ENCODE data around the gene RUNX1. TPM values are rescaled to one million over a fixed set of nuclear protein-coding genes. Genes with fewer than 3 reads are reported as not detected.

Gene RUNX1
- total and polyA plus RNA-seq, 10 of the 15 experiments (the other 5 are each of a cell fraction or from before 2014, with no cell fraction given) = 0.90 to 15.2 (median 4.1) TPM

DNA sequence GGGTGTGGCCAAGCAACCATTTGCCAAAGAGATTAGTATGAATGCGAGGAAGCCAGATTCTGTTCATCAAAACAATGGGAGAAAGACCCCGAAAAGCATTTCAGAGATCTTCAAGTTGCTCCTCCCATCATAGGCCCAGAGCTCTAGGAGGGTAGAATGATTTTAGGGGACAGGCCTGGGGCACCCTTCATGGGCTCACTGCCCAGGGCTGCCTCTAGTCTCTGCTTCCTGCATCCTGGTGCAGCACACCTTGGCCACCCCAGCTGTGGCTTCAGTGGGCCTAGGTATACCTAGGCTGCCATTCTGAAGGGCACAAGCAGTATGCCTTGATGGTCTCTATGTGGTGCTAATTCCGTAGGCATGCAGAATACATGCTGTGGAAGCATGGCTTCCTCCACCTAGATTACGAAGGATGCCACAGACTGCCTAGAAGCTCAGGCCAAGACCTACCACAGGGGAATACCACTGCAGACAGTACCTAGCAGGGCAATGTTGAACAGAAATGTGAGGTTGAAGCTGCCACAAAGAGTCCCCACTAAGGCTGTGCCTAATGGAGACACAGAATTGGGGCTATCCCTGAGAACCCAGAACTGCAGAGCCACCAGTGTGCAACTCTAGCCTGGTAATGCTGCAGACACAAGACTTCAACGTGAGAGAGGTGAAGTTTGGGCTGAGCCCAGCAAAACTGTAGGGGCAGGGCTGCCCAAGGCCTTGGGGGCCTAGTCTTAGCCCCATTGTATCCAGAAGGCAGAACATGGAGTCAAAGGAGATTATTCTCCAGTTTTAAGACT lies 221.5 kb downstream of the RUNX1 start (continued):
- TF ChIP-seq, protein P1, sequence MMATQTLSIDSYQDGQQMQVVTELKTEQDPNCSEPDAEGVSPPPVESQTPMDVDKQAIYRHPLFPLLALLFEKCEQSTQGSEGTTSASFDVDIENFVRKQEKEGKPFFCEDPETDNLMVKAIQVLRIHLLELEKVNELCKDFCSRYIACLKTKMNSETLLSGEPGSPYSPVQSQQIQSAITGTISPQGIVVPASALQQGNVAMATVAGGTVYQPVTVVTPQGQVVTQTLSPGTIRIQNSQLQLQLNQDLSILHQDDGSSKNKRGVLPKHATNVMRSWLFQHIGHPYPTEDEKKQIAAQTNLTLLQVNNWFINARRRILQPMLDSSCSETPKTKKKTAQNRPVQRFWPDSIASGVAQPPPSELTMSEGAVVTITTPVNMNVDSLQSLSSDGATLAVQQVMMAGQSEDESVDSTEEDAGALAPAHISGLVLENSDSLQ (IDR thresholded peaks at IDR 0.05) = no peak
- TF ChIP-seq ATF7 (IDR thresholded peaks at IDR 0.05; ENCODE audit: low read depth) (no peak), FOS (IDR thresholded peaks at IDR 0.05; ENCODE audit: borderline replicate concordance, extremely low read depth, insufficient read length) (no peak), SUZ12 (IDR thresholded peaks at IDR 0.05; ENCODE audit: unreplicated experiment) (no peak)

DNA sequence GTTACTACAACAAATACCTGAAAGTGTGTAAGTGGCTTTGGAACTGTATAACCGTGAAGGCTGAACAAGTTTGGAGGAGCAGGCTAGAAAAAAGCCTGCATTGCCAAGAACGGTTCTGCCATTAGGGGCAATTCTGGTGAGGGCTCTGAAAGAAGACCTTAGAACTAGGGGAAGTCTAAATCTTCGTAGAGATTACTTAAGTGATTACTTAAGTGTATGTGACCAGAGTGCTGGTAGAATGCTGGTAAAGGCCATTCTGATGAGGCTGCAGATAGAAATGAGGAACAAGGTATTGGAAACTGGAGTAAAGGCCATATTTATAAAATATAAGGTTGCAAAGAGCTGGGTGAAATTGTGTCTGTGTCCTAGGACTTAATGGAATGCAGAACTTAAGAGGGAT lies 222.3 kb downstream of the RUNX1 start:
- H3K4me2 ChIP-seq (ENCODE audit: control insufficient read depth, insufficient read depth) = no peak overlapping the region
- no peak overlapping the region for H3K4me3 ChIP-seq
- ChIA-PET SMC1A (ENCODE audit: uncharacterized antibody, unreplicated experiment) (no interaction called here), POLR2A (no interaction called here), RAD21 (ENCODE audit: unreplicated experiment) (no interaction called here), CTCF (no interaction called here)
- no peaks in the 10 kb centered on the region for H3K36me3 ChIP-seq (ENCODE audit: control insufficient read depth in 2 of 2, insufficient read depth in 2 of 2, low read length in 1 of 2)
- no peaks in the 10 kb centered on the region; the same call in 2 of the 3 replicates for H3K9me3 ChIP-seq (replicated peaks; ENCODE audit: control insufficient read depth, insufficient read depth, low read length)
- no peak overlapping the region for H3K27ac ChIP-seq (ENCODE audit: control insufficient read depth, insufficient read depth)
- no peaks in the 10 kb centered on the region for H4K20me1 ChIP-seq (ENCODE audit: control insufficient read depth, insufficient read depth)
- H3K79me2 ChIP-seq (ENCODE audit: control insufficient read depth, insufficient read depth, low read length) = no peaks in the 10 kb centered on the region
- no peaks in the 10 kb centered on the region for H3K4me1 ChIP-seq (ENCODE audit: control insufficient read depth, insufficient read depth, low read length)
- BruUV-seq (replicated peaks) = no TSS peak
- no peak overlapping the region for H2AFZ ChIP-seq (ENCODE audit: control insufficient read depth, low read depth, low read length)
- ATAC-seq (no peak), FAIRE-seq (no peak), DNase-seq (ENCODE audit: low read depth, low spot score) (no peak)
- in situ Hi-C loops (cut with MboI) = no loop called here
- H3K9ac ChIP-seq (ENCODE audit: control insufficient read depth, insufficient read depth, low read length) = no peak overlapping the region
- intact Hi-C loops (cut with micrococcal nuclease; ENCODE audit: unreplicated experiment) = no loop called here
- WGBS (ENCODE audit: insufficient coverage, insufficient replicate concordance, low lambda C conversion rate, missing lambda C conversion rate) = 77% methylated on average over 3 of the region's 3 CpGs
- H3K27me3 ChIP-seq (replicated peaks in 1 of 2; ENCODE audit: control insufficient read depth in 2 of 2, insufficient read depth in 2 of 2, low read length in 1 of 2) = no peaks in the 10 kb centered on the region
- no peak for TF ChIP-seq BMI1 (IDR thresholded peaks at IDR 0.05; ENCODE audit: borderline replicate concordance)
- no peak for TF ChIP-seq HDAC6 (IDR thresholded peaks at IDR 0.05; ENCODE audit: unreplicated experiment)
- TF ChIP-seq, protein P2, sequence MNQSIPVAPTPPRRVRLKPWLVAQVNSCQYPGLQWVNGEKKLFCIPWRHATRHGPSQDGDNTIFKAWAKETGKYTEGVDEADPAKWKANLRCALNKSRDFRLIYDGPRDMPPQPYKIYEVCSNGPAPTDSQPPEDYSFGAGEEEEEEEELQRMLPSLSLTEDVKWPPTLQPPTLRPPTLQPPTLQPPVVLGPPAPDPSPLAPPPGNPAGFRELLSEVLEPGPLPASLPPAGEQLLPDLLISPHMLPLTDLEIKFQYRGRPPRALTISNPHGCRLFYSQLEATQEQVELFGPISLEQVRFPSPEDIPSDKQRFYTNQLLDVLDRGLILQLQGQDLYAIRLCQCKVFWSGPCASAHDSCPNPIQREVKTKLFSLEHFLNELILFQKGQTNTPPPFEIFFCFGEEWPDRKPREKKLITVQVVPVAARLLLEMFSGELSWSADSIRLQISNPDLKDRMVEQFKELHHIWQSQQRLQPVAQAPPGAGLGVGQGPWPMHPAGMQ (IDR thresholded peaks at IDR 0.05; ENCODE audit: borderline replicate concordance) = no peak
- TF ChIP-seq, protein P3, sequence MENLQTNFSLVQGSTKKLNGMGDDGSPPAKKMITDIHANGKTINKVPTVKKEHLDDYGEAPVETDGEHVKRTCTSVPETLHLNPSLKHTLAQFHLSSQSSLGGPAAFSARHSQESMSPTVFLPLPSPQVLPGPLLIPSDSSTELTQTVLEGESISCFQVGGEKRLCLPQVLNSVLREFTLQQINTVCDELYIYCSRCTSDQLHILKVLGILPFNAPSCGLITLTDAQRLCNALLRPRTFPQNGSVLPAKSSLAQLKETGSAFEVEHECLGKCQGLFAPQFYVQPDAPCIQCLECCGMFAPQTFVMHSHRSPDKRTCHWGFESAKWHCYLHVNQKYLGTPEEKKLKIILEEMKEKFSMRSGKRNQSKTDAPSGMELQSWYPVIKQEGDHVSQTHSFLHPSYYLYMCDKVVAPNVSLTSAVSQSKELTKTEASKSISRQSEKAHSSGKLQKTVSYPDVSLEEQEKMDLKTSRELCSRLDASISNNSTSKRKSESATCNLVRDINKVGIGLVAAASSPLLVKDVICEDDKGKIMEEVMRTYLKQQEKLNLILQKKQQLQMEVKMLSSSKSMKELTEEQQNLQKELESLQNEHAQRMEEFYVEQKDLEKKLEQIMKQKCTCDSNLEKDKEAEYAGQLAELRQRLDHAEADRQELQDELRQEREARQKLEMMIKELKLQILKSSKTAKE (IDR thresholded peaks at IDR 0.05; ENCODE audit: low read depth, poor library complexity, severe bottlenecking) = no peak
- TF ChIP-seq NR2C1 (IDR thresholded peaks at IDR 0.05) = no peak
- TF ChIP-seq CHD1 (IDR thresholded peaks at IDR 0.05; ENCODE audit: low read depth, low read length) = no peak
- no peak for TF ChIP-seq MYC (IDR thresholded peaks at IDR 0.05; ENCODE audit: insufficient read depth, insufficient read length, insufficient replicate concordance, low read length, severe bottlenecking)
- no peak for TF ChIP-seq SP1 (IDR thresholded peaks at IDR 0.05; ENCODE audit: low read depth, low read length)
- TF ChIP-seq RAD51 (IDR thresholded peaks at IDR 0.05) = no peak
- TF ChIP-seq, protein P4, sequence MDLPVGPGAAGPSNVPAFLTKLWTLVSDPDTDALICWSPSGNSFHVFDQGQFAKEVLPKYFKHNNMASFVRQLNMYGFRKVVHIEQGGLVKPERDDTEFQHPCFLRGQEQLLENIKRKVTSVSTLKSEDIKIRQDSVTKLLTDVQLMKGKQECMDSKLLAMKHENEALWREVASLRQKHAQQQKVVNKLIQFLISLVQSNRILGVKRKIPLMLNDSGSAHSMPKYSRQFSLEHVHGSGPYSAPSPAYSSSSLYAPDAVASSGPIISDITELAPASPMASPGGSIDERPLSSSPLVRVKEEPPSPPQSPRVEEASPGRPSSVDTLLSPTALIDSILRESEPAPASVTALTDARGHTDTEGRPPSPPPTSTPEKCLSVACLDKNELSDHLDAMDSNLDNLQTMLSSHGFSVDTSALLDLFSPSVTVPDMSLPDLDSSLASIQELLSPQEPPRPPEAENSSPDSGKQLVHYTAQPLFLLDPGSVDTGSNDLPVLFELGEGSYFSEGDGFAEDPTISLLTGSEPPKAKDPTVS (IDR thresholded peaks at IDR 0.05; ENCODE audit: low read depth, low read length) = no peak
- no peak for TF ChIP-seq ASH2L (IDR thresholded peaks at IDR 0.05; ENCODE audit: borderline replicate concordance, low read depth)
- TF ChIP-seq CREM (IDR thresholded peaks at IDR 0.05; ENCODE audit: low read depth) = no peak
- no peak for TF ChIP-seq STAT3 (IDR thresholded peaks at IDR 0.05; ENCODE audit: low read depth, low read length)

Measured in GM12878 (cell line).